ENCODE data around the gene ATXN10. TPM values are rescaled to one million over a fixed set of nuclear protein-coding genes. Genes with fewer than 3 reads are reported as not detected.

The ATXN10 gene
- total RNA-seq, 1 experiment from 2014 or later, result 210 TPM

- DNase-seq, result peak; percentile 43
- H3K4me2 ChIP-seq (ENCODE audit: low read depth, low read length, poor library complexity, severe bottlenecking), result peak overlapping the region; percentile 43
- peaks cover 41% of the 10 kb centered on the region for H3K4me1 ChIP-seq (ENCODE audit: low read length)
- no peak overlapping the region; the same call in 1 of the 2 replicates for H3K4me3 ChIP-seq (ENCODE audit: low read length)
- no peaks in the 10 kb centered on the region; the same call in 1 of the 2 replicates for H3K79me2 ChIP-seq (ENCODE audit: low read length)
- H4K20me1 ChIP-seq (ENCODE audit: insufficient read depth, low read depth, low read length), result no peaks in the 10 kb centered on the region
- H3K27me3 ChIP-seq (ENCODE audit: low read length), result no peaks in the 10 kb centered on the region
- H3K36me3 ChIP-seq (ENCODE audit: insufficient read depth, low read length), result peaks cover 7% of the 10 kb centered on the region; the same call in 1 of the 2 replicates
- no peak overlapping the region for H2AFZ ChIP-seq (ENCODE audit: low read length)
- no peaks in the 10 kb centered on the region for H3K9me3 ChIP-seq (ENCODE audit: low read length)
- no peaks in the 10 kb centered on the region for H3K9me2 ChIP-seq (replicated peaks; ENCODE audit: insufficient read depth, low read length)
- peak overlapping the region; percentile 84 for H3K27ac ChIP-seq (ENCODE audit: low read length)
- no peak overlapping the region for H3K9ac ChIP-seq (ENCODE audit: low read length)
Observed at GRCh38 chr22:45830531-45831245, 159.1 kb downstream of the ATXN10 start.

GRCh38 chr22:45831394-45831793, 159.8 kb downstream of the ATXN10 start:
- Histone ChIP-seq H3K4me1 (ENCODE audit: low read length) (peaks cover 41% of the 10 kb centered on the region), H4K20me1 (ENCODE audit: insufficient read depth, low read depth, low read length) (no peaks in the 10 kb centered on the region), H3K27me3 (ENCODE audit: low read length) (no peaks in the 10 kb centered on the region), H3K4me2 (ENCODE audit: low read depth, low read length, poor library complexity, severe bottlenecking) (no peak overlapping the region), H3K9me3 (ENCODE audit: low read length) (no peaks in the 10 kb centered on the region), H3K9me2 (replicated peaks; ENCODE audit: insufficient read depth, low read length) (no peaks in the 10 kb centered on the region), H3K79me2 (ENCODE audit: low read length) (no peaks in the 10 kb centered on the region; the same call in 1 of the 2 replicates), H3K9ac (ENCODE audit: low read length) (no peak overlapping the region), H3K36me3 (ENCODE audit: insufficient read depth, low read length) (peaks cover under 1% of the 10 kb centered on the region; the same call in 1 of the 2 replicates), H3K27ac (ENCODE audit: low read length) (peak overlapping the region; percentile 84), H3K4me3 (ENCODE audit: low read length) (no peak overlapping the region), H2AFZ (ENCODE audit: low read length) (no peak overlapping the region)
- peak; percentile 69 for DNase-seq

- H3K4me3 ChIP-seq (ENCODE audit: low read length), result no peak overlapping the region
- DNase-seq, result no peak
- no peak overlapping the region for H3K9ac ChIP-seq (ENCODE audit: low read length)
- H3K79me2 ChIP-seq (ENCODE audit: low read length), result no peaks in the 10 kb centered on the region; the same call in 1 of the 2 replicates
- H3K4me1 ChIP-seq (ENCODE audit: low read length), result peaks cover 36% of the 10 kb centered on the region
- H3K36me3 ChIP-seq (ENCODE audit: insufficient read depth, low read length), result no peaks in the 10 kb centered on the region
- no peak overlapping the region for H3K27ac ChIP-seq (ENCODE audit: low read length)
- no peak overlapping the region for H2AFZ ChIP-seq (ENCODE audit: low read length)
- H3K4me2 ChIP-seq (ENCODE audit: low read depth, low read length, poor library complexity, severe bottlenecking), result no peak overlapping the region
- no peaks in the 10 kb centered on the region for H3K9me3 ChIP-seq (ENCODE audit: low read length)
- no peaks in the 10 kb centered on the region for H3K27me3 ChIP-seq (ENCODE audit: low read length)
- no peaks in the 10 kb centered on the region for H4K20me1 ChIP-seq (ENCODE audit: insufficient read depth, low read depth, low read length)
- no peaks in the 10 kb centered on the region for H3K9me2 ChIP-seq (replicated peaks; ENCODE audit: insufficient read depth, low read length)
Observed at GRCh38 chr22:45832180-45832579, 160.5 kb downstream of the ATXN10 start.

GRCh38 chr22:45832959-45833580, 161.4 kb downstream of the ATXN10 start:
- H3K36me3 ChIP-seq (ENCODE audit: insufficient read depth, low read length), result no peaks in the 10 kb centered on the region
- no peak overlapping the region for H3K4me2 ChIP-seq (ENCODE audit: low read depth, low read length, poor library complexity, severe bottlenecking)
- no peaks in the 10 kb centered on the region for H4K20me1 ChIP-seq (ENCODE audit: insufficient read depth, low read depth, low read length)
- H3K9me3 ChIP-seq (ENCODE audit: low read length), result no peaks in the 10 kb centered on the region
- DNase-seq, result no peak
- H3K4me1 ChIP-seq (ENCODE audit: low read length), result peaks cover 33% of the 10 kb centered on the region
- no peak overlapping the region for H3K4me3 ChIP-seq (ENCODE audit: low read length)
- no peak overlapping the region for H3K27ac ChIP-seq (ENCODE audit: low read length)
- no peak overlapping the region for H2AFZ ChIP-seq (ENCODE audit: low read length)
- H3K79me2 ChIP-seq (ENCODE audit: low read length), result peaks cover 1% of the 10 kb centered on the region; the same call in 1 of the 2 replicates
- no peak overlapping the region for H3K9ac ChIP-seq (ENCODE audit: low read length)
- H3K27me3 ChIP-seq (ENCODE audit: low read length), result no peaks in the 10 kb centered on the region
- no peaks in the 10 kb centered on the region for H3K9me2 ChIP-seq (replicated peaks; ENCODE audit: insufficient read depth, low read length)

GRCh38 chr22:45833613-45834012, 162.0 kb downstream of the ATXN10 start:
- Histone ChIP-seq H4K20me1 (ENCODE audit: insufficient read depth, low read depth, low read length) (no peaks in the 10 kb centered on the region), H3K9me2 (replicated peaks; ENCODE audit: insufficient read depth, low read length) (no peaks in the 10 kb centered on the region), H3K4me1 (ENCODE audit: low read length) (peaks cover 28% of the 10 kb centered on the region), H3K27ac (ENCODE audit: low read length) (no peak overlapping the region), H3K27me3 (ENCODE audit: low read length) (no peaks in the 10 kb centered on the region), H3K4me3 (ENCODE audit: low read length) (no peak overlapping the region), H3K4me2 (ENCODE audit: low read depth, low read length, poor library complexity, severe bottlenecking) (no peak overlapping the region), H3K9ac (ENCODE audit: low read length) (no peak overlapping the region), H3K9me3 (ENCODE audit: low read length) (no peaks in the 10 kb centered on the region), H2AFZ (ENCODE audit: low read length) (no peak overlapping the region), H3K36me3 (ENCODE audit: insufficient read depth, low read length) (no peaks in the 10 kb centered on the region), H3K79me2 (ENCODE audit: low read length) (peaks cover 3% of the 10 kb centered on the region; the same call in 1 of the 2 replicates)
- no peak for DNase-seq

- Histone ChIP-seq H3K9ac (ENCODE audit: low read length) (no peak overlapping the region), H3K9me3 (ENCODE audit: low read length) (no peaks in the 10 kb centered on the region), H3K27ac (ENCODE audit: low read length) (no peak overlapping the region), H3K4me1 (ENCODE audit: low read length) (peaks cover 22% of the 10 kb centered on the region), H3K27me3 (ENCODE audit: low read length) (no peaks in the 10 kb centered on the region), H3K36me3 (ENCODE audit: insufficient read depth, low read length) (no peaks in the 10 kb centered on the region), H2AFZ (ENCODE audit: low read length) (no peak overlapping the region), H3K9me2 (replicated peaks; ENCODE audit: insufficient read depth, low read length) (no peaks in the 10 kb centered on the region), H3K79me2 (ENCODE audit: low read length) (peaks cover 3% of the 10 kb centered on the region; the same call in 1 of the 2 replicates), H3K4me3 (ENCODE audit: low read length) (no peak overlapping the region), H3K4me2 (ENCODE audit: low read depth, low read length, poor library complexity, severe bottlenecking) (no peak overlapping the region), H4K20me1 (ENCODE audit: insufficient read depth, low read depth, low read length) (no peaks in the 10 kb centered on the region)
- no peak for DNase-seq
Observed at GRCh38 chr22:45834241-45834640, 162.6 kb downstream of the ATXN10 start.

GRCh38 chr22:45834795-45835194, 163.2 kb downstream of the ATXN10 start:
- Histone ChIP-seq H3K9ac (ENCODE audit: low read length) (no peak overlapping the region), H3K9me2 (replicated peaks; ENCODE audit: insufficient read depth, low read length) (no peaks in the 10 kb centered on the region), H3K4me2 (ENCODE audit: low read depth, low read length, poor library complexity, severe bottlenecking) (no peak overlapping the region), H3K79me2 (ENCODE audit: low read length) (peaks cover 3% of the 10 kb centered on the region; the same call in 1 of the 2 replicates), H3K4me3 (ENCODE audit: low read length) (no peak overlapping the region), H2AFZ (ENCODE audit: low read length) (no peak overlapping the region), H3K4me1 (ENCODE audit: low read length) (peaks cover 16% of the 10 kb centered on the region), H3K27ac (ENCODE audit: low read length) (no peak overlapping the region), H4K20me1 (ENCODE audit: insufficient read depth, low read depth, low read length) (no peaks in the 10 kb centered on the region), H3K36me3 (ENCODE audit: insufficient read depth, low read length) (no peaks in the 10 kb centered on the region), H3K9me3 (ENCODE audit: low read length) (no peaks in the 10 kb centered on the region), H3K27me3 (ENCODE audit: low read length) (no peaks in the 10 kb centered on the region)
- DNase-seq, result no peak

GRCh38 chr22:45836418-45837169, 165.0 kb downstream of the ATXN10 start:
- DNase-seq, result no peak
- no peak overlapping the region for H3K4me2 ChIP-seq (ENCODE audit: low read depth, low read length, poor library complexity, severe bottlenecking)

More at GRCh38 chr22:45836418-45837169, 165.0 kb downstream of the ATXN10 start:
- no peaks in the 10 kb centered on the region for H3K9me2 ChIP-seq (replicated peaks; ENCODE audit: insufficient read depth, low read length)
- no peaks in the 10 kb centered on the region for H4K20me1 ChIP-seq (ENCODE audit: insufficient read depth, low read depth, low read length)
- H3K4me3 ChIP-seq (ENCODE audit: low read length), result no peak overlapping the region
- no peaks in the 10 kb centered on the region for H3K9me3 ChIP-seq (ENCODE audit: low read length)
- no peaks in the 10 kb centered on the region for H3K27me3 ChIP-seq (ENCODE audit: low read length)
- H3K27ac ChIP-seq (ENCODE audit: low read length), result no peak overlapping the region
- no peak overlapping the region for H2AFZ ChIP-seq (ENCODE audit: low read length)
- H3K79me2 ChIP-seq (ENCODE audit: low read length), result peaks cover 3% of the 10 kb centered on the region; the same call in 1 of the 2 replicates
- no peaks in the 10 kb centered on the region for H3K36me3 ChIP-seq (ENCODE audit: insufficient read depth, low read length)
- H3K4me1 ChIP-seq (ENCODE audit: low read length), result no peaks in the 10 kb centered on the region
- H3K9ac ChIP-seq (ENCODE audit: low read length), result no peak overlapping the region
